KMS-11 (cell line): ENCODE data around the gene VAV1.

Experiments used
- H2AFZ ChIP-seq: fragments of 200-600 bp; sonication (generic); 2 replicates; pipeline ENCODE4 v1.6.1; 2016; ENCODE audit warnings: antibody characterized with exemption, mixed run types, low read depth
- H3K27ac ChIP-seq: fragments of 200-600 bp; sonication (generic); 2 replicates; pipeline ENCODE4 v1.6.1; 2016; ENCODE audit warnings: mild to moderate bottlenecking, mixed run types
- H3K27me3 ChIP-seq: fragments of 200-600 bp; sonication (generic); 2 replicates; pipeline ENCODE4 v1.6.1; 2017; ENCODE audit warnings: mild to moderate bottlenecking, low read depth, mixed run types, moderate library complexity; ENCODE audit not compliant: insufficient read depth
- H3K36me3 ChIP-seq: fragments of 200-600 bp; sonication (generic); 2 replicates; pipeline ENCODE4 v1.6.1; 2017; ENCODE audit warnings: mild to moderate bottlenecking, mixed run types; ENCODE audit not compliant: insufficient read depth
- H3K4me1 ChIP-seq: fragments of 200-600 bp; sonication (generic); 2 replicates; pipeline ENCODE4 v1.6.1; 2016; ENCODE audit warnings: mild to moderate bottlenecking, low read depth, mixed run types; ENCODE audit not compliant: poor library complexity, severe bottlenecking
- H3K4me2 ChIP-seq: fragments of 200-600 bp; sonication (generic); 2 replicates; pipeline ENCODE4 v1.7.0; 2016; ENCODE audit warnings: mild to moderate bottlenecking, mixed run types
- H3K4me3 ChIP-seq: fragments of 200-600 bp; sonication (generic); IDR thresholded peaks from 2 replicates; pipeline ENCODE4 v1.6.1; 2017; ENCODE audit warnings: low read depth, low read length, mixed read lengths; ENCODE audit not compliant: insufficient read depth
- H3K79me2 ChIP-seq: fragments of 200-600 bp; sonication (generic); 2 replicates; pipeline ENCODE4 v1.6.1; 2016; ENCODE audit warnings: low read depth, mixed run types; ENCODE audit not compliant: insufficient read depth
- H3K9ac ChIP-seq: fragments of 200-600 bp; sonication (generic); 2 replicates; pipeline ENCODE4 v1.6.1; 2016; ENCODE audit warnings: mild to moderate bottlenecking, mixed run types
- H4K20me1 ChIP-seq: fragments of 200-600 bp; sonication (generic); 2 replicates; pipeline ENCODE4 v1.6.1; 2016; ENCODE audit warnings: mild to moderate bottlenecking, mixed run types; ENCODE audit not compliant: insufficient read depth
- CTCF ChIP-seq: fragments of 200-600 bp; sonication (generic); conservative IDR thresholded peaks from 2 replicates; pipeline ENCODE4 v1.6.1; 2017; ENCODE audit warnings: low read depth, mild to moderate bottlenecking, antibody characterized with exemption, low read length, moderate library complexity, mixed read lengths

Gene VAV1

GRCh38 chr19:6903446-6903845 is 130.9 kb downstream of the VAV1 start:
- no peaks in the 10 kb centered on the region for H3K36me3 ChIP-seq

GRCh38 chr19:6906559-6907060 is 134.1 kb downstream of the VAV1 start:
- H3K79me2 ChIP-seq, result no peaks in the 10 kb centered on the region

More at GRCh38 chr19:6903446-6903845, 130.9 kb downstream of the VAV1 start:
- Histone ChIP-seq H3K4me2 (no peak overlapping the region), H3K27me3 (no peaks in the 10 kb centered on the region), H4K20me1 (no peaks in the 10 kb centered on the region), H3K27ac (no peak overlapping the region), H3K4me3 (no peak overlapping the region), H3K4me1 (no peaks in the 10 kb centered on the region), H3K9ac (no peak overlapping the region), H2AFZ (no peak overlapping the region), H3K79me2 (no peaks in the 10 kb centered on the region)
- no peak for TF ChIP-seq CTCF

More at GRCh38 chr19:6906559-6907060, 134.1 kb downstream of the VAV1 start:
- Histone ChIP-seq H4K20me1 (no peaks in the 10 kb centered on the region), H2AFZ (no peak overlapping the region), H3K27ac (no peak overlapping the region), H3K36me3 (no peaks in the 10 kb centered on the region), H3K27me3 (no peaks in the 10 kb centered on the region), H3K4me1 (no peaks in the 10 kb centered on the region), H3K4me3 (no peak overlapping the region), H3K4me2 (no peak overlapping the region), H3K9ac (no peak overlapping the region)
- no peak for TF ChIP-seq CTCF
